Dedifferentiated amniotic fluid mesenchymal stem cell (primary cell): ENCODE measurements around the gene SLC39A9.
"Not testable (repeated sequence)": the region's sequence is repeated elsewhere in the genome, so short reads cannot be mapped to it uniquely, and the experiment has no call there.

Experiments used
- DNase-seq: peaks from one replicate; pipeline ENCODE4 v3.0.0-alpha.2; 2016; ENCODE audit errors: extremely low spot score

Gene SLC39A9

DNA sequence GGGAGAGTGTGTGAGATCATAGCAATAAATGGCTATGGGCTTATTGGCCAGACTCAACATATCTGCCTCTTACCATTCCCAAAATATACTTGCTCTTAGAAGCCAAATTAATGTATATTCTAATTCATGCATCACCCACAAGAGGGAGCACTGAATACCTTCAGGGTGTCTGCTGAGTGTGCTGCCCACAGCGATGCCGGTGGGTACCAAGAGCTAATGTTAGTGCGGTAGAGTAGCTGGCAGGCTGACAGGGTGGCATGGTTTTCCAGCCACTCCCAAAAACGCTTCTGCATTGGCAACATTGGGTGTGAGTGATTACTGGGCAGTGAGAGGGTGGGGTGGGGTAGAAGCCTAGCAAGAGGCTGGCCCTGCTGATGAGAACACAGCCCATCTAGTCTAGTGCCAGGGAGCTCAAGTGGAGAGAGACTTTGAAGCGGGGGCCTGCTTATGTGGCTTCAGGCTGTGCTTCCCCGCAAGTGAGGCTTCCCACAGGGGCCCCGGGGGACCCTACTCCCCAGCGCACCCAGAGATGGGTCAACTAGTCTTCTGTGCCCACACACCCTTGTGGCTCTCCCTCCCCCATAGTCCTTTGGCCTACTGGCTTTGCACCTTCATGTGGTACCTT is 76.8 kb downstream of the SLC39A9 start:
- no peak for DNase-seq

DNA sequence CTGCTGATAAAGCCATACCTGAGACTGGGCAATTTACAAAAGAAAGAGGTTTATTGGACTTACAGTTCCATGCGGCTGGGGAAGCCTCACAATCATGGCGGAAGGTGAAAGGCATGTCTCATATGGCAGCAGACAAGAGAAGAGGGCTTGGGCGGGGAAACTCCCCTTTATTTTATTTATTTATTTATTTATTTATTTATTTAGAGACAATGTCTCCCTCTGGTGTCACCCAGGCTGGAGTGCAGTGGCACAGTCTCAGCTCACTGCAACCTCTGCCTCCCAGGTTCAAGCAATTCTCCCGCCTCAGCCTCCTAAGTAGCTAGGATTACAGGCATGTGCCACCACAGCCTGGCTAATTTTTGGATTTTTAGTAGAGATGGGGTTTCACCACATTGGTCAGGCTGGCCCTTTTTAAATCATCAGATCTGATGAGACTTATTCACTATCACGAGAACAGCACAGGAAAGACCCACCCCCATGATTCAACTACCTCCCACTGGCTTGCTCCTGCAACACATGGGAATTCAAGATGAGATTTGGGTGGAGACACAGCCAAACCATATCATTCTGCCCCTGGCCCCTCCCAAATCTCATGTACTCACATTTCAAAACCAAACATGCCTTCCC is 78.4 kb downstream of the SLC39A9 start:
- not testable (repeated sequence) for DNase-seq

DNA sequence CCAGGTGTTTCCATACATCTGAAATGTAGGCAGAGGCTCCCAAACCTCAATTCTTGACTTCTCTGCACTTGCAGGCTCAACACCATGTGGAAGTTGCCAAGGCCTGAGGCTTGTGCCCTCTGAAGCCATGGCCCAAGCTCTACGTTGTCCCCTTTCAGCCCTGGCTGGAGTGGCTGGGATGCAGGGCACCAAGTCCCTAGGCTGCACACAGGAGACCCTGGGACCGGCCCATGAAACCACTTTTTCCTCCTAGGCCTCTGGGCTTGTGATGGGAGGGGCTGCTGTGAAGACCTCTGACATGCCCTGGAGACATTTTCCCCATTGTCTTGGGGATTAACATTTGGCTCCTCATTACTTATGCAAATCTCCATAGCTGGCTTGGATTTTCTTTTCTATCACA is 79.6 kb downstream of the SLC39A9 start:
- DNase-seq = not testable (repeated sequence)

DNA sequence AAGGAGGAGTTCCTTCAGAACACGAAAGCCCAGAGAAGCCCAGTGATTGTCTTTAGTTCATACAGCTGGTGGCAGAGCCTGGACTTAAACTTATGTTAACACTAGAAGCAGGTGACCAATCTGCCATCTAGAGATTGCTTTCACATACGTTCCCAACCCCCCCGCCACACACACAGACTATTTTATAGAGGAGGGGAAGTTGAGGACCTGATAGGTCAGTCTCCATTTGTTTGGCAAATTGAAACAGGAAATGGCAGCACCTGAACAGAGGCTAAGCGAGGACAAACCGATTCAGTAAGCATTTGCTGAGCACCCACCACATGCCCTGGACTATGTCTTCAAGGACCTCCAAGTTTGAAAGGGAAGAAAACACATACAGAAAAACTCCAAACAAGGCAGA is 81.2 kb downstream of the SLC39A9 start:
- DNase-seq = no peak

DNA sequence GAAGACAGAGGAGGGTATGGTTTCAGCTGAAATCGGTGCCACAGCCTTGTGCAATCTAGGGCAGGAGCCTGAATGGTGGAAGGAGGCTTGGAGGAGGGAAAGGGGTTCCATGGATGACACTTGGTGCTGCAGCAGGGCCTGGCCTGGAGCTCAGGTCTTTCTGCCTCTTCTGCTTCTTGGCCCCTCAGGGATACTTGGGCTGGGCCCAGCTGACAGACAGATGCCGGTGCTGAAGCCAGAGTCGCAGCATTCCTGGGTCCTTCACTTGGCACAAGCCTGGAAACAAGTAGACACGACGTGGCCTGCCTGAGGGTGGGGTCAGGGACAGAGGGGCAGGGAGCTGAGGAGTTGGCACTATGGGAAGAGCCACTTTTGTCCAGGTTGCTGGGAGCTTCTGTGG is 81.6 kb downstream of the SLC39A9 start:
- no peak for DNase-seq

DNA sequence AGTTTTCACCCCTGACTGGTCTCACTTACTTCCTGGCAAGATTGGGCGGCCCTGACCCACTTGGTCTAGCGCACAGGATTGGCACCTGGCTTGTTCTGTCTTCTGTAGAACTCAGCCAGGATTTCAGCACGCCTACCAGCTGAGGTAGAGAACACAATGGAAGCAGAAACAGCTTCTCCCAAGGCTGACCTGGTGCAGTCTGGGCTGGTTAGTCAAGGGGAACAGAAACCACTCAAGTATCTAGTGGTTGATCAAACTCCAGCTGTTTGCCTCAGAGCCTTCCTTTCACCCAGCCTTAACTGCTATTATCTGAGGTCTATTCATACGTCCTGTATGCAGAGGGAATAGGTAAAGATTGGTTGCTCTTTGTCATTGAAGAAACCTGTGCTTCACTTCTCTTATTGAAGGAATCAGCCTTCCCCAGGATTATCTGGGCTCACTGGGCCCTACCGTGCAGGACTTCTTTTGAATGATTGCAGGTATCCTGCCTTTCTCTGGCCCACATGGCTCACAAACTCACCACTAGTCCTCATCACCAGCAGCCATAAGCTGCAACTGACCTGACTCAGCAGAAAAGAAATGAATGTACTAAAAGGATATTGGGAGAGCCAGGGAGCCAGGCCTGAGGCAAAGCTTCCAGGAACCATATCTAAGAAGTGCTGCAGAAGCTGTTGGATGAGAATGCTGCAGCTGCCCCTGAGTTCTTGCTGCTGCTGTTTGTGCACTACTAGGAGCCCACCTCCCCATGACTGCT is 83.5 kb downstream of the SLC39A9 start:
- no peak for DNase-seq

DNA sequence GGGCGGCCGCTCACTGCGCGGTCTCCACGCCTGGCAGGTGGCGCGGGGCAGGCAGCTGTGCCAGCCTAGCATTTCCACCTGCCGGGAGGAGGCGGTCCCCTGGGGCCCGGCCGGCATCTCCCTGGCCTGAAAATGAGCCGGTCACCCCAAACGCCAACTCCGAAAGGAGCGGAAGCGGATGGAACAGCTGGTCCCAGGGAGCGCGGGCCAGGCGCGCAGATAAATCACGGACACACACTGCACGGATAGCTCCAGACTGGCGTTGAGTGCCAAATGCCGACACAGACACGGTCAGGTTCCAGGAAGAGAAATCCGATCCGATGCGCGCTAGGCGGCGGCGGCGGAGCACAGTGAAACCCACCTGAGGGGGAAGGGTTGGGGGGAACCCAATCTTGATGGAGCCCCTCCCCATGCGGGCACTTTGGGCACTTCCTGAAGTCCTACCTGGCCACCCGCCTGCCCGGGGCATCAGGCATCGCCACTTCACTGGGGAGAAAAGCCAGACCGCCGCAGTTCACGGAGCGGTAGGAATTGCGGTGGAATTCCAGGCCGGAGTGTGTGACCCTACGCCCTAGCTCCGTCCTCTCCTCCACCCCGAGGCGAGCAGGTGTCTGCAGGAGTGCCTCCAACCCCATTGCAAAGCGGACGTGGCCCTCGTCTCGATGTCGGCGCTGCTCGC is 85.4 kb downstream of the SLC39A9 start:
- DNase-seq = no peak

DNA sequence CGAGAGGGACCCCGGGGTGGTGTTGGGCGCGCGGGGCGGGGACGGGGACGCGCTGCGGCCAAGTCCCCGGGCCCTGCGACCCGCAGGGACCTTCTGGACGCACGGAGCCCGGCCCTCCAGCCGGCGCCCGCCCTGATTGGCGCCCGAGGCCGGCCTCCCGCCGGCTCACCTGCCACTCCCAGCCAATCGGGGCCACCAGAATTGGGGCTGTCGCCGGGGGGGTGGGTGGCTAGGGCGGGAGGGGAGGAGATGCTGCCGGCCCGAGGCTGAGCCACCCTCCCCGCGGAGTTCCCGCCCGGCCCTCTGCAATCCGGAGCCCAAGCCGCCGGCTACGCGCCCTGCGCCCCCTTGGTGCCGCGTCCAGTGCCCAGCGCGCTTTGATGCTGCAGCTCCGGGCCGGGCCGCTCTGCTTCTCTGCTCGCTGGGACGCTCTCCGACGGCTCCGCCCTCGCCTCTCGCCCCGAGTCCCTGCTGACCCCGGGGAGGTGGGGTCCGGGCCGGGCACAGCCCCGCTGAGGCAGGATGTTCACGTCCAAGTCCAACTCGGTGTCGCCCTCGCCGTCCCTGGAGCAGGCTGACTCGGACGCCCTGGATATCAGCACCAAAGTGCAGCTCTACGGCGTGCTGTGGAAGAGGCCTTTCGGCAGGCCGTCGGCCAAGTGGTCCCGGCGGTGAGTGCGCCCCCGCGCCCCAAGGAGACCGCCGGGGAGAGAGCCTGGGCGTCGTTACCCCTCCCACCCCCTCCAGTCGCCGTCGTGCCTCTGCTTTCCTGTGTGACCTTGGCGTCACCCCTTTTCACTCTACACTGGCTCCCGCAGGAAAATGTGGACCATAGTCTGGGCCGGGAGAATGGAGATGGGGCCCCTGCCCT is 86.2 kb downstream of the SLC39A9 start, which contains the start of gene PLEKHD1:
TSS of gene PLEKHD1 (plus strand) at position 285 of the 871 bp plus-strand sequence. CDS start at position 523, 238 bp downstream.
- DNase-seq = no peak

DNA sequence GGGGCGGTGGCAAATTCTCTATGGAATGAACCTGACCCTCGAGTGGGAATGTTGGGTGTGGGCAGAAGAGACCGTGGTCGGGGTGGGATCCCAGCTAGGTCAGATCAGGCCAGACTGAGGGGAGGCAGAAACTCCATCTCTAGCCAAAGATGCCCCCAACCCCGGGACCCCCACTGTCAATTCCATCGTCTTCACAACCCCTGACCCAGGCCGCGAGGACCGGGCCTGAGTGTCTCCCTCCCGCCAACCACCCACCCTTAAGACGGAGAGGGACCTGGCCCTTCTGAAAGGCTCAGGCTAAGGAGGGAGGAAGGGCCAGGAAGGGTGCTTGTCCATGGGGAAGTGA is 86.8 kb downstream of the SLC39A9 start:
- DNase-seq = no peak

DNA sequence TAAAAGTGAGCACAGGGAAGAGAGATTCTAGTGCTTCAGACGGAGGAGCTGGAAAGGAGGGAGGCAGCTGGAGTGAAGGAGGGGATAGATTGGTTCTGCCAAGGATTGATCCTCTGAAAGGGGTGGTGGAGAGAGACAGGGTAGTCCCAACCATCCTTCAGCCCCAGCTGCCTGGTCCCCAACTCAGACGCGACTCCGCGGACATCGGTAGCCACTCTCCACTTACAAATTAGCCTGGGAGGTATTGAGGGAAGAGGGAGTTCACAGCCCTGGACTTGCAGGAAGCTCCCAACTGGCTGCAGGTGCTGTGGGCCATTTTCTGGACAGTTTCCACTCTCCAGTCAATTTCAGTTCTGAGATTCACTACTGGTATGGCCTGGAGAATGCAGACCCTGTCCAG is 87.2 kb downstream of the SLC39A9 start:
- no peak for DNase-seq

DNA sequence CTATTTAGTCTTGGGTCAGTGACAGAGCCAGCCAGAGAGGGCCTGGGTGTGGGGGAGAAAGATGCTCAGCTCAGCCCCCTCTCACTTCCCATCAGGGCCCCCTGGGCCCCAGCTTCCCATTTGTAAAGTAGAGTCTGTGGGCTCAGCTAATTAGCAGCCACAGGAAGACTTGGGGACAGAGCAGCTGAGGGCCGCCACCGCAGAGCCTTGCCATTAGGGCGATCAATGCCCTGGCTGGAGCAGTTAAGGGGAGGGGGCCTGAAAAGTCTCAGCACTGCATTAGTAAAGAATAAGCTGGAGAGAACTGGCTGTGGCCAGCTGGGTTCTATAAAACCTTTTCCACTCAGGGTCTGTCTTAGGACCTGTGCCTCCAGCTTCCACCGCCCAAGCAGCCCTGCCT is 88.7 kb downstream of the SLC39A9 start:
- DNase-seq = no peak

DNA sequence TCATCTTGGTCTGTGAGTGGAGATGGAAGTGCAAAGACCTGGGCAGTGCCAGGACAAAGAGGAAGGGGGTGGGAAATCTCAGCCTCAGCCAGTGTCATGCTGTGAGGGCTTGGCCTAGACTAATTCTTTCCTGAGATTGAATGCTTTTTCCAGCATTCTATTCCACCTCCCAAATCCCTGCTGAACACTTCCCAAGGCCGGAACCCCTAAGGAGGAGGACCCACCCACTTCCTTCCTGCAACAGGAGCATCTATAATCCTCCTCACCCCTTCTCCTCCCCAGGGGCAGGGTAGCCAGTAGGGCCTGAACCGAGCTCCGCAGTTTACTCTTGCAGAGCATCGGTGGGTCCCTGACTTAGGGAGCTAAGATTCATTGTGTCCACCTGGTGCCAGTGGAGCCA is 89.3 kb downstream of the SLC39A9 start:
- DNase-seq = no peak

DNA sequence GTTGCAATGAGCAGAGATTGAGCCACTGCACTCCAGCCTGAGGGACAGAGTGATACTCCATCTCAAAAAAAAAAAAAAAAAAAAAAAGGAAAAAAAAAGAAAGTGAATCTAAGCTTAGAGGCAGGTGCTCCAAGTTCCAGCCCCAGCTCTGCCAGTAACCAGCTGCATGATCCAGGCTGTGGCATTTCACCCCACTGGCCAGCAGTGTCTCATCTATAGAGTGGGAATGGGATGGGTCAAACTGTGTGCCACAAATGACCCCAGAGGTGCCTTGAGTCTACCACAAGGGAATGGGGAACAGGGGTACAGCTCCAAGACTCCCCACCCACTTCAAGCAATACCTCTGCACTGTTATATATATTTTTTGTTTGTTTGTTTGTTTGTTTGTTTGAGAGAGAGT is 91.0 kb downstream of the SLC39A9 start:
- no peak for DNase-seq

DNA sequence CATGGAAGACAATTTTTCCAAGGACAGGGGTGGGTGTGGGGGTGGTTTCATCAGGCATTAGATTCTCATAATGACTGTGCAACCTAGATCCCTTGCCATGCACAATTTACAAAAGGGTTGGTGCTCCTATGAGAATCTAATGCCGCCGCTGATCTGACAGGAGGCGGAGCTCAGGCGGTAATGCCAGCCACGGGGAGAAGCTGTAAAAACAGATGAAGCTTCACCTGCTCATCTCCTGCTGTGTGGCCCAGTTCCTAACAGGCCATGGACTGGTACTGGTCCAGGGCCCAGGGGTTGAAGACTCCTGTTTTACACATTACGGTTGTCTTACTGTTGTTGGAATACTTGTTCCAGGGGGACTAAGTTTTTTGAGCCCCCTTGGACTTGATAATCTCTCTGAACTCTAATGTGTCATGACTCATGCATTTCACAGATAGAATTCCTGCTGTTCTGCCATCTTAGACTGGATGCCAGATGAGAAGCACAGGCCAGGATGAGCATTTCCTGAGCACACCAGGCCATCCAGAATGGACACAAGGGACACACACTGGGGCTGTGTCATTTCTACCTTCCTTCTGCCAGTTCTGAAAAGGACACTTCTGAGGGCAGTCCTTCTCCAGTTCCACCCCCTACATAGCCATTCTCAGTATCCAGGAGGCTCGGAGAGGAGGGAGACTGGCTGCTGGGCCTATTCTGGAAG is 91.9 kb downstream of the SLC39A9 start:
- no peak for DNase-seq

DNA sequence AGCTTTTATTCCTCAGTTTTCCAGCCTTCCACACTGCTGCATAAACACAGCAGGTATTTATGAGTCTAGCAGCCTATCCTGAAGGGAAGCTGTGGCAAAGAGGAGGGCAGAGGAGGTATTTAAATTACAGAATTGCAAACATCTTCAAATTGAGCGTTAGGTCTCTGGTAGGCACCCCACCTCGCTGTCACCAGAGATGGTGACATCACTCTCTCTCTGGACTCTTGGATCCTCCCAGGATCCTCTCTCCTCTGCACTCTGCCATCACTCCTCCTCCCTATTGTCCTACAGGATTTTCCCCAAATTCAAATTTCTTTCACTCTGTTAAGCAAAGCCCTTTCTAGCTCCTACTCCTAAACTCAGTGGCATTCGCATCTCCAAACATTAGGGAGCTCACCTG is 92.7 kb downstream of the SLC39A9 start:
- no peak for DNase-seq

DNA sequence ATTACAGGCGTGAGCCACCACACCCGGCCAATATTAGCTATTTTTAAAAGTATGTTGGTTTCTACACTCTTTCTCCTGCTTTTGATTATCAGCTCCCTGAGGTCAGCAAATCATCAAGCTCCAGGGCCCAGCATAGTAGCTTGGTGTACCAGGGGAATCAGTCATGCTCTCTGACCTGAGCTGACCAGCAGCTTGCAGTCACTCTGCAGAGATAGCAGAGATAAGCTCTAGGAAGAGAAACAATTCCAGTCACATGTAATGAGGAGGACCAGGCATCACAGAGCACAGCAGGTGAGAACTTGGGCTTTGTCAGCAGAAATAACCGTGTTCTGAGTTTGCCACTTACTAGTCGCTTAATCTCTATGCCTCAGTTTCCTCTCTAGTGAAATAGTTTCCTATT is 94.5 kb downstream of the SLC39A9 start:
- DNase-seq = no peak

DNA sequence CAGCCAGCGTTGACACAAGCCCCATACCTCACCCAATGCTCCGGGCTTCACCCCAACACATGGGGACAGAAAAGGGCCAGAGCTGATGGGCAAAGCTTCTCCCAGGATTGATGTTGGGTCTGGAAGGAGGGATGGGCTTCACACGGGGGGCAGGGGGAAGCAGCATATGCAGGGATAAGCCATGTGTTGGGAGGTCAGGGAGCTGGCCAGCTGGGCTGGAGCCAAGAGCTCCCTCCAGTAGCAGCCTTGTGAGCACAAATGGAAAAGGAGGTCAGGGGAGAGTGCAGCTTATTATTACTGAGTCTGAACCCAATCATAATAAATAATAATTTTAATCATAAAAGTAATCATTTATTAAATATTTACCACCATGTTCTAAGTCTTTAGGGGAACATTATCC is 95.3 kb downstream of the SLC39A9 start:
- DNase-seq = no peak

DNA sequence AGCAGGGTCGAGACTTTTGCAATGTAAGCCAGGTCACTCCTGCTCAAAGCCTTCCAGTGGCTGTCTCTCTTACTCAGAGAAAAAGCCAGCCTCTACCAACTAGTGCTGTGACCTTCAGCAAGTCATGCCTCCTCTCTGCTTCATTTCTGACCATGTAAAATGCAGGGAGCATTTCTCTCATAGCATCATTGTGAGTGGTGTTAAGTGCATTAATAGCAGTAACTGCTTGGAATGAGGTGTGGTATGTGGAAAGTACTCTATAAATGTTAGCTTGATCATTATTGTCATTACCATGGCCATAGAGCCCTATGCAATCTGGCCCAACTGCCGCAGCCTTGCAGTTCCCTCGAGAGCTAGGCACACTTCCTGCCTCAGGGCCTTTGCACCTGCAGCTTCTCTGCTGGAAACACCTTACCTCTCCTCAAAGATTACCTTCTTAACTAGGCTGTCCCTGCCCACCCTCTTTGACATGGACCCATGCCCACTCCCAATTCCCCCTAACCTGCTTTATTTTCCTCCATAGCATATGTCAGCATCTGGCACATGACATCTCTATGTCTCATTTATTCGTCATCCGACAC is 96.9 kb downstream of the SLC39A9 start:
- DNase-seq = no peak

DNA sequence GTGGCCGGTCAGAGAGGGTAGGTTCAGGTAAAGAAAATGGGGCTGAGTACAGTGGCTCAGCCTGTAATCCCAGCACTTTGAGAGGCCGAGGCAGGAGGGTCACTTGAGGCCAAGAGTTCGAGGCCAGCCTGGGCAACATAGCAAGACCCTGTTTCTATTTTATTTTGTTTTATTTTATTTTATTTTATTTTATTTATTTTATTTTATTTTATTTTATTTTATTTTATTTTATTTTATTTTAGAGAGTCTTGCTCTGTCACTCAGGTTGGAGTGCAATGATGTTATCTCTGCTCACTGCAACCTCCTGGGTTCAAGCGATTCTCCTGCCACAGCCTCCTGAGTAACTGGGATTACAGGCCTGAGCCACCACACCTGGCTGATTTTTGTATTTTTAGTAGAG is 99.4 kb downstream of the SLC39A9 start:
- DNase-seq = not testable (repeated sequence)

DNA sequence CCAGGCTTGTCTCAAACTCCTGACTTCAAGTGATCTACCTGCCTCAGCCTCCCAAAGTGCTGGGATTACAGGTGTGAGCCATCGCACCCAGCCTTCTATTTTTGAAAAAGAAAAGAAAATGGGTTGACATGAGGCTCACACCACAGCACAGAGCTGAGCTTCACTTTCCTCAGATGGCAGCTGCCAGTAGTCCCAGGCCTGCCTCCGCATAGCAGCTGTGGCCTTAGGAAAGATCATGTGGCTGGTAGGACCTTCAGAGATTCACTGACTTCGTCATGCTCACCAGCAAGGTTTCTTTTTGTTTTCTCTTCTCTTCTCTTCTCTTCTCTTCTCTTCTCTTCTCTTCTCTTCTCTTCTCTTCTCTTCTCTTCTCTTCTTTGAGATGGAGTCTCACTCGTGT is 99.8 kb downstream of the SLC39A9 start:
- not testable (repeated sequence) for DNase-seq

DNA sequence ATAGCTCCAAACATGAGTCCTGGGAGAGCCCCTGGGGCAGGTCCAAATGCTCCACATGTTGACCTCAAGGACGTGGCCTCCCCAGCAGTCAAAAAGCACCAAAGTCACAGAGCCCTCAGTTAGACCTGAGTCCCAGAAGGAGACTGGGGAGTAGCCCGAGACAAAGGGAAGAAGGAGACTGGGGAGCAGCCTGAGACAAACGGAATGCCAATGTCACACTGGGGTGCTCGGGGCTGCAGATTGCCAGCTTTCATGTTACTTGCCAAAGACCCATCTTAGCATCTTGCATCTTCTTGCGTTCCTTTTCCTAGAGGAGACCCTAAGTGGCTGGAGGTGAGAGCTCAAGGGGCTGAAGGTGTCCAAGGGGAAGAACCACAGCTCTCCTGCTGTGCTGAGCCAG is 100.9 kb downstream of the SLC39A9 start:
- no peak for DNase-seq
